ENCODE measurements around the gene MOGAT1.

Gene MOGAT1

DNA sequence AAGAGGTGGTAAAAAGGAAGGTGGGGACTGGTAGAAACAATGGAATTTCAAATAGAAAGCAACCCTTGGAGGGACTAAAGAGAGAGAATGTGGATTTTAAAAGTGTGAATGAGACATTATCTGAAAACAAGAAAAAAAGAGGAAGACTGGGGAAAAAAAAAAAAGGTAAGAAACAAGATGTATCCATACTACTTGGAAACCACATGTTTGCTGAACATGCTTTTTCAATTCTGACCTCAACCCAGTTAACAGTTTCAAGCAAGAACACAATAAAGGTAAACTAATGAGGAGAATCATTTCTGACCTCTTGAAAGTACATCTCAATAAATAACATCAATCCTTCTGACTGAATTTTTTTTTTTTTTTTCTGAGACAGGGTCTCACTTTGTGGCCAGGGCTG, 18.2 kb upstream of the MOGAT1 start:
- no peak for DNase-seq (ENCODE audit: insufficient read length, low spot score)
- FAIRE-seq: no peak
- TF ChIP-seq POLR2A (IDR thresholded peaks at IDR 0.05; ENCODE audit: low read depth, low read length): no peak

DNA sequence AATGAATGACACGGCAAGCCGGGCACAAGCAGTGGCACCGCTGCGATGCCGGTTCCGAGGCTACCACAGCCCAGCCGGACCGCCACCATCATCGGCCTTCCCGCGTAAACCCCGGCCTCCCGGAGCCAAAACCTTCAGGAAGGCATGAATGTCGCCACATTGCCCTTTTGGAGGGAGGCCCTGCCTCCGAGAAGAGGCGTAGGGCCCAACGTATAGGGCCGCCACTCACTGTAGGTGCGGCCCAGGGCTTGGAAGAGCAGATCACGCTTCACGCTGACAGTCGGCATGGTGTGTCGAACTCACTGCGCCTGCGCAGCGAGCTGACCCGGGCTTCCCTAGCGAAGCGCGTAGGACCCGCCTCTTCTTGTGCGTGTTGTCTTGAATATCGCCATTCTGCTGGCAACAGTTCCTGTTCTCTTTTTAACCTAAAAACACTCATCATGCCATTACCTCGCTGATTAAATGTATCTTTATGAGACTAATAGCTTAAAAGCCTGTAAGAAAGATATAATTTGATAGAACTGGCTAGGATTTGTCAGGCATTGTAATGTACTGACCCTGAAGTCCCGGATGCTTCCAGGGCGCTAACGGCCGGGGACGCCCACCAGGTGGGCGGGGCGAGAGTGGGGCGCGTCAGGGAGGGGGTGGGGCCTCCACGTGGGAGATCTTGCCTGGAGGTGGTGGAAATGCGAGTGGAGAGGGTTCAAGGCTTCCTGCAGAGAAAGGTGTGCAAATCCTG, 15.5 kb upstream of the MOGAT1 start, which contains the start of gene FARSB:
Gene FARSB, minus strand, starts transcription at position 306 of the 739 bp plus-strand sequence. Its CDS starts 19 bp downstream, at position 287.
- DNase-seq (ENCODE audit: insufficient read length, low spot score) (peak; percentile 80), FAIRE-seq (peak; percentile 86)
- TF ChIP-seq POLR2A (IDR thresholded peaks at IDR 0.05; ENCODE audit: low read depth, low read length): peak; percentile 93

DNA sequence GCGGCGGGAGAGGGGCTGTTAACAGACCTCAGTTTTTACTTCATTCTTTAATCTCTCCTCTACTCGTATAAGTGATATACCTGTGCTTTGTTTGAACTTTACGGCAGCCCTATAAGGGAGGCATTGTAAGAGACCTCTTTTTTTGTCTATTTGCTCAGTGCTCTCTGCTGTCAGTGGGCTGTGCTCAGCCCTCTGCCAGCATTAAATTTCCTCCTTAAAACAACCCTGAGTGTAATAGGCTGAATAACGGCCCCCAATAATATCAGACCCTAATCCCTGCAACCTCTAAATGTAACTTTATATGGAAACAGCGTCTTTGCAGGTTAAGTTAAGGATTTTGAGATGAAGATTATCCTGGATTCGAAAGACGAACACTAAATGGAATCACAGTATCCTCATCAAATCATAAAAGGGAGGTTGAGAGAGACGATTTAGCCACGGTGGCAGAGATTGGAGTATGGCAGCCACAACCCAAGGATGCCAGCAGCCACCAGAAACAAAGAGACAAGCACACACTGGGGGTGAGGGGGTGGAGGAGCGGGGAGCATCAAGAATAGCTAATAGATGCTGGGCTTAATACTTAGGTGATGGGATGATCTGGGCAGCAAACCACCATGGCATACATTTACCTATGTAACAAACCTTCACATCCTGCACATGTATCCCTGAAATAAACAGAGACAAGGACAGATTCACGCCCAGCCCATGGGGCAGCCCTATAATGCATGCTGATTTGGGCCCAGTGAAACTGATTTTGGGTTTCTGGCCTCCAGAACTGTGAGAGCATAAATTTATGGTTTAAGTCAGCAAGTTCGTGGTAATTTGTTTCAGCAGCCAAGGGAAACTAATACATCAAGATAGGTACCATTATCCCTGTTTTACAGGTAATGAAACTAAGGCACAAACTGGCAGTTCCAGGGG, 14.7 kb upstream of the MOGAT1 start:
- no peak for FAIRE-seq
- DNase-seq (ENCODE audit: insufficient read length, low spot score): no peak
- no peak for TF ChIP-seq POLR2A (IDR thresholded peaks at IDR 0.05; ENCODE audit: low read depth, low read length)

DNA sequence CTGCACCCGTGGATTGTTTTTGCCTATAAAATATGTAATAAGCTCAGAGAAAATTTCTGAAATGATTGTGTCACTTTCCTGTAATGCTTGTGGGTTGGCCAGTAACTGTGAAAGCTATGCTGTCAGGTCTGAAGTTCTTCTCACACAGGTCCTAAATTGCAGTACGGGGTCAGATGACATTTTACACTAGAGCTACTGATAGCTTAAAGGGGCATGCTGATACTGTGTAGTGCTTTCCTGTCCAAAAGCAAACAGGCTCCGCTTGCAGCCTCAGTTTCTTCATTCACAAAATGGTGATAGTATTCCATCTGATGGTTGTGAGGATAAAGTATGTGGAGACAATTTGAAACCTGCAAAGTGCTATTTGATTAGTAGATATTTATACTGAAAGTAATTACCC, 8.0 kb upstream of the MOGAT1 start:
- FAIRE-seq (no peak), DNase-seq (ENCODE audit: insufficient read length, low spot score) (no peak)
- no peak for TF ChIP-seq POLR2A (IDR thresholded peaks at IDR 0.05; ENCODE audit: low read depth, low read length)

GRCh38 chr2:222668494-222669154, 2.8 kb upstream of the MOGAT1 start:
- DNase-seq (ENCODE audit: insufficient read length, low spot score) (no peak), FAIRE-seq (no peak)
- no peak for TF ChIP-seq POLR2A (IDR thresholded peaks at IDR 0.05; ENCODE audit: low read depth, low read length)

DNA sequence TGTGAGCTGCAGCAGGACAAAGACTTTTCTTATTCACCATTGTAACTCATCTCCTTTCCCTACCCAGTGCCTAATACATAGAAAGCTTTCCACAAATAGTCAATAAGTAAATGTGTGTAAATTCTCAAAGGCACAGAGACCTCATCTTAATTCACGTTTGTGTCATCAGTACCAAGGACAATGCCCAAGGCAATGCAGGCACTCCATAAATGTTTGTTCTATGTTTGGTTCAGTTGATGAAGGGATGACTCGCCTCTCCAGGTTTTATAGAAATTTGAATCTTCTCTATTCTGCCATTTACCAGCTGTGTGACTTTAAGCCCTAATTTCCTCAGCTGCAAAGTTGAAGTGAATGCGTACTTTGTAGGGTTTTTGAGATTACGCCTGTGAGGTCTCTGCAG, 2.1 kb upstream of the MOGAT1 start:
- DNase-seq (ENCODE audit: insufficient read length, low spot score) (no peak), FAIRE-seq (no peak)
- no peak for TF ChIP-seq POLR2A (IDR thresholded peaks at IDR 0.05; ENCODE audit: low read depth, low read length)

- TF ChIP-seq POLR2A (IDR thresholded peaks at IDR 0.05; ENCODE audit: low read depth, low read length): no peak
- no peak for DNase-seq (ENCODE audit: insufficient read length, low spot score)
Observed at GRCh38 chr2:222670191-222671038, 1.0 kb upstream of the MOGAT1 start.

GRCh38 chr2:222672068-222672401, 577 bp downstream of the MOGAT1 start:
- TF ChIP-seq POLR2A (IDR thresholded peaks at IDR 0.05; ENCODE audit: low read depth, low read length): no peak
- FAIRE-seq: no peak
- no peak for DNase-seq (ENCODE audit: insufficient read length, low spot score)

More at GRCh38 chr2:222670191-222671038, 1.0 kb upstream of the MOGAT1 start:
- FAIRE-seq: no peak

- no peak for TF ChIP-seq POLR2A (IDR thresholded peaks at IDR 0.05; ENCODE audit: low read depth, low read length)
- DNase-seq (ENCODE audit: insufficient read length, low spot score): no peak
- FAIRE-seq: no peak
Observed at GRCh38 chr2:222673273-222673672, 1.8 kb downstream of the MOGAT1 start.

DNA sequence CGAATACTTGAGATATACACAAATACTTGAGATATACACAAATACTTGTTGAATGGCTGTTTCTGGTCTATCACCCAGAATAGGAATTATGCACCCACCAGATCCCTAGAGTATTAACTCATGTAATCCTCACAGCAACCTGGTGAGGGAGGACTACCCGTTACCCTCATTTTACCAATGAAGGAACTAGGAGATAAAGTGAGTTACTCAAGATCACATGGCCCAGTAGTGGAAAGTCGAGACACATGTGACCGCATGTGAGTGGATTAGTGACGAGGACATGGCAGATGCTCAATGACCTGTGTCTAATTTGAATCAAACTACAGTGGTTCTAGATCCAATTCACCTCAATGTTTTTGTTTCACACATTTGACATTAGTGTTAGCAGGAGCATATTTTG, 2.4 kb downstream of the MOGAT1 start:
- FAIRE-seq: no peak
- DNase-seq (ENCODE audit: insufficient read length, low spot score): no peak
- TF ChIP-seq POLR2A (IDR thresholded peaks at IDR 0.05; ENCODE audit: low read depth, low read length): no peak

GRCh38 chr2:222677981-222678380, 6.5 kb downstream of the MOGAT1 start:
- DNase-seq (ENCODE audit: insufficient read length, low spot score) (no peak), FAIRE-seq (no peak)
- TF ChIP-seq POLR2A (IDR thresholded peaks at IDR 0.05; ENCODE audit: low read depth, low read length): no peak

GRCh38 chr2:222683805-222684204, 12.3 kb downstream of the MOGAT1 start:
- DNase-seq (ENCODE audit: insufficient read length, low spot score) (no peak), FAIRE-seq (no peak)
- no peak for TF ChIP-seq POLR2A (IDR thresholded peaks at IDR 0.05; ENCODE audit: low read depth, low read length)

DNA sequence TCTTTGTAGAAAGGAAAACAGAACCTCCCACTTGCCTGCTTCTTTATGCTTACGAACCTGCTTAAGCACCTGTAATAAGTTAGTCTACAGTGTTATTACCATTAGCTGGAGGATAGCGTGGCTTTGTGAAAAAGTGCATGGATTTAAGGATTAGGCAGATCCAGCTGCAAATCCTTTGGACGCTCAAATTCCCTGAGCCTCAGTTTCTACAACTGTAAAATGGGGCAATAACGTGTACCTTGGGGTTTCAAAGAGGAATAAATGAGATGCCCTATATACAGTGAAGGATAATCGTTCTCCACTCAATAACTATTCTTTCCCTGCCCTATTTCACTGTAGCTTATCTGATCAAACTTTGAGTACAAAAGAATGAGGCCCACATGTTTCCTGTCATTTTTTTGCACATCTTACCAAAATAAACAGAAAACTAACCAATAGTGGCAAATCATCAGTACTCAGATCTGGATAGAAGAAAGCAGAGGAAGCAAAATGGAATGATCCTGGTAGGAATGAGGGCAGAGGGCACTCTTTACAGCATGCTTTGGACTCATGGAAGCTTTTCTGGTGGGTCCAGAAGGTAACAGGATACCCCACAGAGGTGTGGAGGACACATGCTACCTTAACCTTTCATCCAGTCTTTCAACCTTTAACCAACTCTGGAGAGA, 14.8 kb downstream of the MOGAT1 start:
- DNase-seq (ENCODE audit: insufficient read length, low spot score) (no peak), FAIRE-seq (no peak)
- no peak for TF ChIP-seq POLR2A (IDR thresholded peaks at IDR 0.05; ENCODE audit: low read depth, low read length)
